KOPT-K1 (cell line): Measurements from ENCODE around the gene ZNF236.
"Not testable (repeated sequence)": the region's sequence is repeated elsewhere in the genome, so short reads cannot be mapped to it uniquely, and the experiment has no call there.

Experiments used
- H3K27ac ChIP-seq: fragments of 200-600 bp; sonication (generic); 2 replicates; pipeline ENCODE4 v1.5.1; 2016; ENCODE audit warnings: antibody characterized with exemption, mild to moderate bottlenecking, low read depth, low read length; ENCODE audit not compliant: poor library complexity, severe bottlenecking
- H3K36me3 ChIP-seq: fragments of 200-600 bp; sonication (generic); 2 replicates; pipeline ENCODE4 v1.5.1; 2017; ENCODE audit warnings: antibody characterized with exemption, mild to moderate bottlenecking, low read length, moderate library complexity; ENCODE audit not compliant: insufficient read depth
- H3K9me3 ChIP-seq: fragments of 200-600 bp; sonication (generic); 2 replicates; pipeline ENCODE4 v1.5.1; 2017; ENCODE audit warnings: antibody characterized with exemption, low read length, mild to moderate bottlenecking; ENCODE audit not compliant: insufficient read depth, poor library complexity, severe bottlenecking

The ZNF236 gene

GRCh38 chr18:76982841-76983583 lies 160.7 kb downstream of the ZNF236 start:
- Histone ChIP-seq H3K27ac (no peak overlapping the region), H3K9me3 (no peaks in the 10 kb centered on the region), H3K36me3 (no peaks in the 10 kb centered on the region)

DNA sequence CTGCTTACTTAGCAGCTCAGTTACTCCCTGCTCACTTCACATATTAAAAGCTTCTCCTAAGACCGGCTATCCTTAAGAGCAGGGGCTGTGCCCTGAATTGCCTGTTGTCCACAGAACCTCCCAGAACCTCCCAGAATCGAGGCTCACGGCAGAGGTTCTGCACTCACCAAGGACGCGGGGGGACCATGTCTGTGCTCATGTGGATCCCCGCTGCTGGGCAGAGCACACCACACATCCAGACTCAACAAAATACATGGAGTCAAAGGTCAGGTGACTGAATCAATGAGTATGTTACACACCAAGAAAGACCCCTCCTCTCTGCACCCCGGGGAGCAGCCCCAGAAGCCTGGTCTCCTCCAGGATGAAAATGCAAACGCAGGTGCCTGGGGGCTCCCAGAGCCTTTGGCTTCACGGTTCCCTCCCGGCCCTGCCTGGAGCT lies 161.3 kb downstream of the ZNF236 start:
- H3K9me3 ChIP-seq: no peaks in the 10 kb centered on the region
- no peak overlapping the region for H3K27ac ChIP-seq
- no peaks in the 10 kb centered on the region for H3K36me3 ChIP-seq

- Histone ChIP-seq H3K36me3 (no peaks in the 10 kb centered on the region), H3K9me3 (no peaks in the 10 kb centered on the region)
Measured at GRCh38 chr18:76984193-76985155, 162.1 kb downstream of the ZNF236 start.

DNA sequence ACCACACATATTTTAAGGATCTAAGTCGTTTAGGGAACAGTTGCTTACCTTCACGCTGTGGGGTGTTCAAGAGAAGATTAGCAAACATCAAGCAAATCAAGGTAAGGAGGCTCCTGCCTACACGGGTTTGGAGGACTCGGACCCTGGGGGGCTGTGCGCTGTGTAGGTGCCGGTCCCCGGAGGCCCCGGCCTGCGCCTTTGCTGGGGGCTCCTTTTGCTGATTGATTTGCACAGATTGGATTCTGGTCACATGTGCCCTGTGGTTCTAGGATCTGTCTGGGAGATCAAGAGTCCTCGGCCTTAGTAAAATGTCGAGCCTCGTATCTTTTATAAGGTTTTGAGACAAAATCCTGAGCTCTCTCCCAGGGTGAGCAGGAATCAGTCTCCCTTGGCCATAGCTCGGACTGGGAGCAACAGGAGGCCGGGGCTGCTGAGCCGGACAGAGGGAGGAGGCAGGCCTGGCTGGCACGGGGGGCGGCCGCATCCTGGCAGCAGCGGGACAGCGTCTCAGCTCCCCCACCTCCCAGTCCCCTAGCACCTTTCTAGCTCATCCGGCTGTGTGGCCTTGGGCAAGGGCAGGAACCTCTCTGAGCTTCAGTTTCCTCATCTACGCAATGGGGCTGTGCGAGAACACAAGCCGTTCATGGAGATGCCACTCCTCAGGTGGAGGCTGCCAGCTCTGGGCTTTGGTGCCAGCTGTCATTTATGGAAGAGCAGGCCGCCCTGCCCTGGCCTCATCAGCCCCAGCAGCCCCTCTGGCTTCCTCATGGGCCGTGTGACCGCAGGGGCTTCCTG lies 163.0 kb downstream of the ZNF236 start:
- Histone ChIP-seq H3K9me3 (no peaks in the 10 kb centered on the region), H3K36me3 (no peaks in the 10 kb centered on the region), H3K27ac (no peak overlapping the region)

More at GRCh38 chr18:76984193-76985155, 162.1 kb downstream of the ZNF236 start:
- no peak overlapping the region for H3K27ac ChIP-seq

DNA sequence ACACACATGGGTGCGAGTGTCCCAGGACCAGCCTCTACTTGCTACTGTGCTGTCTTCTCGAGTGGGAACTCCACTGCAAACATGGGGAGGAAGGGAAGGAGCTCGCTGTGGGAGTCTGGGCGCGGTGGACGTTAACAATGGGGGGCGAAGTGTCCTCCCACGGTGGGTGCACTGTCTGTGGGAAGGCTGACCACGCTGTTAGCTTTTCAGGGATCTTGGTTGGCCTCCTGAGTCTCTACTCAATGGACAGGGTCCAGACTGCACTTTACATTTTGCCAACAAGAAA lies 163.5 kb downstream of the ZNF236 start:
- H3K9me3 ChIP-seq: no peaks in the 10 kb centered on the region
- H3K27ac ChIP-seq: no peak overlapping the region
- H3K36me3 ChIP-seq: no peaks in the 10 kb centered on the region

DNA sequence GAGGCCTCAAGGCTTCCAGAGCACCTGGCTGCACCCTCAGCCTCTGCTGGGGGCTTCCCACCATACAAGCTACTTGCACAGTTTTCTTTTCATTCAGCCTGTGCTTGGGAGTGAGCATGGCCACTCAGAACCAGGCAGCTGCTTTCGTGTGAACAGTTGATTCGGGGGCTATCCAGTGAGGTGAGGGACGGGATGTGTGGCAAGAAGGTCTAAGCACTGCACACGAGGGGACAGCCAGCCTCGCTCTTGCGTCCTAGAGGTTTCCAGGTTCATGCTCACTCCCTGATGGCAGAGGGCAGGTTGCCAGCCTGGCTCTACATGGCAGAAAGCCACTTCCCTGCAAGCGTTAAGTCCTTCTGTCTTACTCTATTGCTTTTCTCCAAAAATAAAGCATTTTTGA lies 164.0 kb downstream of the ZNF236 start:
- no peaks in the 10 kb centered on the region for H3K9me3 ChIP-seq
- no peaks in the 10 kb centered on the region for H3K36me3 ChIP-seq
- no peak overlapping the region for H3K27ac ChIP-seq

- no peak overlapping the region for H3K27ac ChIP-seq
- H3K9me3 ChIP-seq: no peaks in the 10 kb centered on the region
- no peaks in the 10 kb centered on the region for H3K36me3 ChIP-seq
Measured at GRCh38 chr18:76988031-76988826, 165.9 kb downstream of the ZNF236 start.

- no peaks in the 10 kb centered on the region for H3K36me3 ChIP-seq
- H3K27ac ChIP-seq: no peak overlapping the region
- H3K9me3 ChIP-seq: no peaks in the 10 kb centered on the region
Measured at GRCh38 chr18:76988827-76989646, 166.7 kb downstream of the ZNF236 start.

- Histone ChIP-seq H3K27ac (no peak overlapping the region), H3K36me3 (no peaks in the 10 kb centered on the region), H3K9me3 (no peaks in the 10 kb centered on the region)
Measured at GRCh38 chr18:76989647-76990190, 167.4 kb downstream of the ZNF236 start.

GRCh38 chr18:76990343-76991020 lies 168.1 kb downstream of the ZNF236 start:
- not testable (repeated sequence) for H3K36me3 ChIP-seq, H3K9me3 ChIP-seq, H3K27ac ChIP-seq

- no peaks in the 10 kb centered on the region for H3K36me3 ChIP-seq
- H3K9me3 ChIP-seq: no peaks in the 10 kb centered on the region
- H3K27ac ChIP-seq: no peak overlapping the region
Measured at GRCh38 chr18:76991021-76991688, 168.8 kb downstream of the ZNF236 start.

GRCh38 chr18:76992226-76993084 lies 170.1 kb downstream of the ZNF236 start:
- H3K36me3 ChIP-seq: no peaks in the 10 kb centered on the region
- no peak overlapping the region for H3K27ac ChIP-seq
- no peaks in the 10 kb centered on the region for H3K9me3 ChIP-seq
